Astrocyte of the cerebellum (primary cell): Measurements from ENCODE around the gene MYZAP.

ENCODE experiments used
- DNase-seq: peaks from one replicate; pipeline ENCODE4 v3.0.0-alpha.2; 2011; ENCODE audit warnings: low read depth
- H3K4me3 ChIP-seq: 2 replicates; pipeline ENCODE4 v1.5.1; 2011; ENCODE audit warnings: mild to moderate bottlenecking, low read depth, low read length, moderate library complexity
- in situ Hi-C: cut with HindIII; loops from 2 replicates; pipeline ENCODE4 v1.10.0; 2017; ENCODE audit warnings: low sequenced_read_pairs
- TF ChIP-seq, protein P1 (sequence below): IDR thresholded peaks from 2 replicates; pipeline ENCODE4 v1.5.1; 2012; ENCODE audit warnings: low read length, low read depth, moderate library complexity, mild to moderate bottlenecking; ENCODE audit errors: missing control alignments

MYZAP gene

GRCh38 chr15:57665194-57665593 is 73.5 kb downstream of the MYZAP start:
- no peak overlapping the region for H3K4me3 ChIP-seq

GRCh38 chr15:57665939-57666338 is 74.2 kb downstream of the MYZAP start:
- no peak for DNase-seq
- no peak overlapping the region for H3K4me3 ChIP-seq
- in situ Hi-C loops = no loop called here
- TF ChIP-seq, protein P1, sequence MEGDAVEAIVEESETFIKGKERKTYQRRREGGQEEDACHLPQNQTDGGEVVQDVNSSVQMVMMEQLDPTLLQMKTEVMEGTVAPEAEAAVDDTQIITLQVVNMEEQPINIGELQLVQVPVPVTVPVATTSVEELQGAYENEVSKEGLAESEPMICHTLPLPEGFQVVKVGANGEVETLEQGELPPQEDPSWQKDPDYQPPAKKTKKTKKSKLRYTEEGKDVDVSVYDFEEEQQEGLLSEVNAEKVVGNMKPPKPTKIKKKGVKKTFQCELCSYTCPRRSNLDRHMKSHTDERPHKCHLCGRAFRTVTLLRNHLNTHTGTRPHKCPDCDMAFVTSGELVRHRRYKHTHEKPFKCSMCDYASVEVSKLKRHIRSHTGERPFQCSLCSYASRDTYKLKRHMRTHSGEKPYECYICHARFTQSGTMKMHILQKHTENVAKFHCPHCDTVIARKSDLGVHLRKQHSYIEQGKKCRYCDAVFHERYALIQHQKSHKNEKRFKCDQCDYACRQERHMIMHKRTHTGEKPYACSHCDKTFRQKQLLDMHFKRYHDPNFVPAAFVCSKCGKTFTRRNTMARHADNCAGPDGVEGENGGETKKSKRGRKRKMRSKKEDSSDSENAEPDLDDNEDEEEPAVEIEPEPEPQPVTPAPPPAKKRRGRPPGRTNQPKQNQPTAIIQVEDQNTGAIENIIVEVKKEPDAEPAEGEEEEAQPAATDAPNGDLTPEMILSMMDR = no peak

More at GRCh38 chr15:57665194-57665593, 73.5 kb downstream of the MYZAP start:
- DNase-seq = no peak
- TF ChIP-seq, protein P1 = no peak
- in situ Hi-C loops = no loop called here

DNA sequence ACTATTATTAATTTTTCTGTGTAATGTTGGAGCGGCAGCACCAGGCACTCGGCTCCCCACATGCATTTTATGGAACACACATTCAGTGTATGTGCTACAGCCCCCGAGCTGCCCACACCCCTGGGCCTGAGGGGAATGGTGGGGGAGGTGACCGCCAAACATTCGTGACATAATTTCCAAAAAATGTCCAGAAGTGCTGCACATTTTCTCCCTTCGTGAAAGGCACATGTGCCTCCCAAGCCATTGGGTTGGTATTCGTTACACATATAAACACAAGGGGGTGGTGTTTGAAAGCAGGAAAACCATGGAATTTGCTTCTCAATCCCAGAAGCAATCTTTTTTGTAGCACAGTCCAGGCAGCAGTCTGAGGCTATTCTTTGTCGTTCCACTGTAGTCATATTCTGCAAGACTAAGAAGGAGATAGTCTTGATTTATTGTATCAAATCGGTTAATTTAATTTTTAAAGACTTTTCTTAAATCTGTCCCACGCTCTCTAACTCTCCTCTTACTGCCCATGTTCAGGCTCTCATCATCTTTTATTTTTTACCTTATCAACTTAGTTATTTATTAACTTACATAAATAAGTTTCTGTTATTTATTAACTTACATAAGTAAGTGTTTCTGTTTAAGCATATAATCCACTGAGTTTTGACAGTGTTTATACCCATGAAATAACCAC is 75.6 kb downstream of the MYZAP start:
- no peak overlapping the region for H3K4me3 ChIP-seq
- TF ChIP-seq, protein P1 = peak; percentile 59
- in situ Hi-C loops = no loop called here
- peak; percentile 20 for DNase-seq

DNA sequence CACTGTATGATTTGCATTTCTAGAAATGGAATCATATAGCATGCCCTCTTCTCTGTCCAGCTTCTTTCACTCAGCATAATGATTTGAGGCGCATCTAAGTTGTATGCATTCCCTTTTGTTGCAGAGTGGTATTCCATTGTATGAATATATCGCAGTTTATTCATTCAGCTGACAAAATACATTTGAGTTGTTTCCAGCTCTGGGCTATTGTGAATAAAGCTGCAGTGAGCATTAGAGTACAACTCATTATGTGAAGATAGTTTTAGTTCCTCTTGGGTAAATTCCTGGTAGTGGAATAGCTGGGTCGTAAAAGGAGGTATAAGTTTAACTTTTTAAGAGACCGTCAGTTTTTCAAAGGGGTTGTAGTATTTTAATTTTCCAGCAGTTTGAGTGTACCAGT is 76.3 kb downstream of the MYZAP start:
- no peak for DNase-seq
- H3K4me3 ChIP-seq = no peak overlapping the region
- in situ Hi-C loops = no loop called here
- TF ChIP-seq, protein P1 = no peak

DNA sequence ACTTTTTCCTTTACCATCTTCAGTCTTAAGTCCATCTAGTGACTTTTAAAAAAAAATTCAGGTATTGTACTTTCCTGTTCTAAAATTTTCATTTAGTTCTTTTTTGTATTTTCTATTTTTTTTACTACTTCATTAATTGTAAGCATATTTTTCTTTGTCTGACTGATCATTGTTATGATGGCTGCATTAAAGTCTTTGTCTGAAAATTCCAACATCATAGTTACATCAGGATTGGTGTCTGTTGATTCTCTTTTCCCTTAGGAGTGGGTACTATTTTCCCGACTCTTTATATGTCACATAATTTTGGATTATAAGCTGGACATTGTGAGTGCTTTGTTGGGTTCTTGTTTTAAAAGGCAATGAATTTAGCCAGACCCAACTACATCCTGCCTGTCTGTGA is 79.9 kb downstream of the MYZAP start:
- DNase-seq = no peak
- no peak overlapping the region for H3K4me3 ChIP-seq
- TF ChIP-seq, protein P1 = no peak
- in situ Hi-C loops = no loop called here

DNA sequence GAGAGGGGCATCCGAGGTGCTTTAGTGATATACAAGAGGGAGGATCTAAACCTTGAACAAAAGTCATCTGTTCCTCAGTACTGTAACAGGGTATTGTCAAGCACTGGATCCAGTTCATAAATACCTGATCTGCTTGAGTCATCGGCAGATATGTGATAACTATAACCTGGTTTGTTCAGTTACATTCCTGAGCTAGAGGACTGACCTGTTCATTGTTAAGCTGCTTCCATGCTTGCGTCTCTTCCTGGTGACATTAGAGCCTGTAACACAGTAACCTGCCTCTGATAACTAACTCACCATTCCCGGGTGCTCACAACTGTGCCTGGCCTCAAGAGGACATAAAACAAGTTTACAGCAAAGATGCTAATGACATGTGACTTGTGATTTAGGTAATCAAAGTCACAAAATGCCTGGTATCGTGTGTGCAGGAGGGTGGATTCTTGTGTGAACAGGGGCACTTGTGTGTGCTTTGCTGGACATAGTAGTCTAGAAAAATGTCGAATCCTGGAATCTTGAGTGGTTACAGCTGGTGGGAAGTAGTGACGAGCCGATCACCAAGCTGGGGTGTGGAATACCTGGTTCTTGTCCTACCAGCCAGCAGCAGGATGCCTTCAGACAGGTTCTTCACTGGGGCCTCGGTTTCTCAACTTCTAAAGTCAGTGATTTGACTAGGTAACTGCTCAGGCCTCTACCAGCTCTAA is 83.9 kb downstream of the MYZAP start:
- H3K4me3 ChIP-seq = no peak overlapping the region
- no peak for DNase-seq
- in situ Hi-C loops = no loop called here
- TF ChIP-seq, protein P1 = no peak
